ENCODE measurements around the gene JADE3.

JADE3 gene

GRCh38 chrX:47091149-47091775 is 179.0 kb downstream of the JADE3 start:
- Mint-ChIP-seq H3K36me3 (peaks cover 0 to 3% of the 10 kb centered on the region in 2 donors), H3K4me1 (peaks cover 0 to 7% of the 10 kb centered on the region in 2 donors), H3K9me3 (no peaks in the 10 kb centered on the region), H3K27ac (no peak overlapping the region), H3K4me3 (no peak overlapping the region), H3K27me3 (no peaks in the 10 kb centered on the region)
- peak in 1 of 2 donors; percentile 36 for ATAC-seq (replicated peaks)
- DNase-seq: no peak

DNA sequence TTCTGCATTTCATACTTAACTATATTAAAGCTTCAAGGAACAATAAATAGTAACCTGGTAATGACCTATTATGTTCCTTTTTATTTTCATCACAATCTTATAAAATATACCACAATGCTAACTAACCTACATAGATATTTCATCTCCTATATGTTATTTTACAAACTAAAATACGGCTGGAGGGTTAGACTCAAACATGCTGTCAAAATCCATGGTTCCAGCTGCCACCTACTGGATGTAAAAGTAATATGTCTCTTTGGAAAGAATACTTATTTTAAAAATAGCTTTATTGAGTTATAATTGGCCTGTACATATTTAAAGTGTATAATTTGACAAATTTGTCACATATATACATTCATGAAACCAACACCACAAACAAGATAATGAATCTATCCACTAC is 181.0 kb downstream of the JADE3 start:
- no peaks in the 10 kb centered on the region for H3K9me3 Mint-ChIP-seq
- no peak overlapping the region for H3K4me3 Mint-ChIP-seq
- H3K4me1 Mint-ChIP-seq: peaks cover 0 to 7% of the 10 kb centered on the region in 2 donors
- DNase-seq (no peak), ATAC-seq (replicated peaks) (no peak)
- peaks cover 0 to 4% of the 10 kb centered on the region in 2 donors for H3K27me3 Mint-ChIP-seq
- H3K27ac Mint-ChIP-seq: no peak overlapping the region
- peaks cover 0 to 3% of the 10 kb centered on the region in 2 donors for H3K36me3 Mint-ChIP-seq

- Mint-ChIP-seq H3K27me3 (peaks cover 0 to 6% of the 10 kb centered on the region in 2 donors), H3K4me1 (peaks cover 0 to 7% of the 10 kb centered on the region in 2 donors), H3K4me3 (no peak overlapping the region), H3K36me3 (peaks cover 0 to under 1% of the 10 kb centered on the region in 2 donors), H3K27ac (no peak overlapping the region), H3K9me3 (no peaks in the 10 kb centered on the region)
- DNase-seq: no peak
- ATAC-seq (replicated peaks): no peak
These were observed 181.6 kb downstream of the JADE3 start for GRCh38 chrX:47093860-47094259.

GRCh38 chrX:47097018-47097417 is 184.8 kb downstream of the JADE3 start:
- no peaks in the 10 kb centered on the region for H3K9me3 Mint-ChIP-seq
- ATAC-seq (replicated peaks) (no peak), DNase-seq (no peak)
- H3K36me3 Mint-ChIP-seq: peaks cover 6 to 7% of the 10 kb centered on the region in 2 donors
- no peak overlapping the region for H3K27ac Mint-ChIP-seq
- H3K4me1 Mint-ChIP-seq: no peaks in the 10 kb centered on the region
- no peak overlapping the region for H3K4me3 Mint-ChIP-seq
- H3K27me3 Mint-ChIP-seq: peaks cover 0 to 11% of the 10 kb centered on the region in 2 donors

DNA sequence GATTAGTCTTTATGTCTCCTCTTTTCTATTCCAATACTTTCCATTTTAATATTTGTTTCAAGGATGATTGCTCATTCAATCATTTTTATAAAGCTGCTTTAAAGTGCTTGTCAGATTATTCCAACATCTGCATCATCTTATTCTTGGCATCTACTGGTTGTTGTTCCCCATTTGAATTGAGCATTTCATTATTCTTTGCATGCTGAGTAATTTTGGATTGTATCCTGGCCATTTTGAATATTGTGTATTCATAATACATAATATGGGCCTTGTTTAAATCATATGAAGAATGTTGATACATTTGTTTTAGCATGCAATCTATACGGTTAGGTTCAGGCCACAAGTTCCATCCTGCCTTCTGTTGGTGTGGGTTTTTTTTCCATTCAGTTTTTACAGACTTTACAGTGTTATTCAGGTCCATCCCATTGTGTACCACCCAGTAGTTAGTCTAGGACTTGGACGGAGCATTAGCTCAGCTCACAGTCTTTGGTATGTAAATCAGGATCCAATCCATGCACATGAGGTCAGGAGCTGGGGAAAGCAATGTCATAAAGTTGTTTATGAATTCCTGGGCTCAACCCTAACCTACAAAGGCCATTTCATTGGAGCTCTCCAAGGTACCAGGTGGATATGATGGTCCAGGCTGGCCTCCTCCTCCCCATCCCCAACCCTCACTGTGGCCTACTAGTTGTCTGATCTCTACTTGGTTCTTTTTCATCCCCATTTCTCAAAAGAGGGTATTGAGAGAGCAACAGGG is 186.3 kb downstream of the JADE3 start:
- no peaks in the 10 kb centered on the region for H3K9me3 Mint-ChIP-seq
- H3K27ac Mint-ChIP-seq: no peak overlapping the region
- no peak for DNase-seq
- H3K27me3 Mint-ChIP-seq: peaks cover 0 to 11% of the 10 kb centered on the region in 2 donors
- H3K4me1 Mint-ChIP-seq: no peaks in the 10 kb centered on the region
- peaks cover 6 to 7% of the 10 kb centered on the region in 2 donors for H3K36me3 Mint-ChIP-seq
- H3K4me3 Mint-ChIP-seq: no peak overlapping the region
- ATAC-seq (replicated peaks): no peak

DNA sequence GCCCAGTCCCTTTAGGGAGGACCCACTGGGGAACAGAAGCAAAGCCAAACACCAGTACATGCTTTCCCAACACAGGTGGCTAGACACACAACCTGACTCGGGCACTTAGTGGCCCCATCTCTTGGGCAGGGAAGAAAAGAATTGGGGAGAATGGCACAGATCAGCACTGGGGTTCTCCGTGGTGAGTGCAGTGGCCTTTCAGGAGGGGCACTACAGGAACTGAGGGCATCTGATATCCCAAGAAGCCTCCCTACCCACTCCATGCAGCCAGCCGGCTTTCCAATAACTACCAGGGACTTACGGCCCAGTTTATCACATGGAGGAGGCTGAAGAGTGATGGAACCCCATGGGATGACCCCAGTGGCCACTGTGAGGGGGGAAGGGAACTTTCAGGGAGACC is 189.0 kb downstream of the JADE3 start:
- no peak overlapping the region for H3K27ac Mint-ChIP-seq
- peaks cover 0 to 15% of the 10 kb centered on the region in 2 donors for H3K27me3 Mint-ChIP-seq
- no peak for ATAC-seq (replicated peaks)
- H3K4me1 Mint-ChIP-seq: no peaks in the 10 kb centered on the region
- no peak for DNase-seq
- H3K9me3 Mint-ChIP-seq: no peaks in the 10 kb centered on the region
- H3K4me3 Mint-ChIP-seq: no peak overlapping the region
- H3K36me3 Mint-ChIP-seq: peaks cover 7 to 8% of the 10 kb centered on the region in 2 donors

Data from stimulated activated naive B cell treated with anti-CD40 and anti-IgM and Interleukin-4, amounts not matched to agents 10 μg/mL and 1 μg/mL and 100 μg/mL, for 72 hours (primary cell).